A549 (cell line): ENCODE results near the gene RNGTT. TPM values are rescaled to one million over a fixed set of nuclear protein-coding genes. Genes with fewer than 3 reads are reported as not detected.

Experiments used
- ATAC-seq, 2 experiments: fragments of 200-7000 bp in 1 of 2; fragments of >200 bp in 1 of 2; cut with Nextera tagmentation in 1 of 2; cut with Tn5 transposase in 1 of 2; 3 replicates each; pipeline versions ENCODE4 v1.8.0 to v1.9.1; 2018 to 2020; ENCODE audit warnings: mild to moderate bottlenecking in 1 of 2, moderate library complexity in 1 of 2
- CTCF ChIA-PET: fragments of 300-600 bp; sonication (Branson Sonifier 250); formaldehyde crosslinking; extraction: SDS; loops from one replicate; lab custom pipeline; 2021; ENCODE audit warnings: antibody characterized with exemption, inconsistent platforms; lab: Yijun Ruan, JAX
- POLR2A ChIA-PET: fragments of 350-600 bp; formaldehyde crosslinking; extraction: SDS; loops from one replicate; lab custom pipeline; 2021; ENCODE audit warnings: antibody characterized with exemption, inconsistent platforms; lab: Yijun Ruan, JAX
- DNase-seq, 2 experiments: peaks; one replicate each; pipeline versions ENCODE4 v3.0.0 to v3.0.0-alpha.2; 2011 to 2016; ENCODE audit warnings: low read depth in 1 of 2, low spot score in 1 of 2
- FAIRE-seq: peaks from 2 replicates; lab custom pipeline; 2011; peaks lifted over from hg19 to GRCh38; lab: Jason Lieb, UNC
- H3K27ac ChIP-seq, 2 experiments: fragments of >200 bp; sonication (Bioruptor Twin); formaldehyde crosslinking; 3 replicates each; pipeline ENCODE4 v1.5.1; 2016 to 2017
- H3K4me1 ChIP-seq: fragments of >200 bp; sonication (Bioruptor Twin); formaldehyde crosslinking; 3 replicates; pipeline ENCODE4 v1.6.1; 2016
- H3K4me2 ChIP-seq: fragments of >200 bp; sonication (Bioruptor Twin); formaldehyde crosslinking; 3 replicates; pipeline ENCODE4 v1.6.1; 2016
- H3K4me3 ChIP-seq: fragments of >200 bp; sonication (Bioruptor Twin); formaldehyde crosslinking; 3 replicates; pipeline ENCODE4 v1.5.1; 2016
- H3K9me3 ChIP-seq: fragments of >200 bp; sonication (Bioruptor Twin); formaldehyde crosslinking; 3 replicates; pipeline ENCODE4 v1.6.1; 2016
- ATOH8 ChIP-seq: fragments of 250-450 bp; sonication (Bioruptor Pico); IDR thresholded peaks from 2 replicates; pipeline ENCODE4 v1.5.0; 2020; ENCODE audit warnings: low read depth, mild to moderate bottlenecking, moderate library complexity
- BHLHE40 ChIP-seq: IDR thresholded peaks from 2 replicates; pipeline ENCODE4 v1.6.1; 2012; ENCODE audit warnings: low read depth, low read length, inconsistent platforms
- CBX8 ChIP-seq: fragments of 200-600 bp; sonication (generic); IDR thresholded peaks from 2 replicates; pipeline ENCODE4 v1.6.1; 2016
- CHD2 ChIP-seq: fragments of 150-350 bp; IDR thresholded peaks from 2 replicates; pipeline ENCODE4 v1.6.1; 2014; ENCODE audit warnings: low read length; ENCODE audit not compliant: partially characterized antibody
- E2F6 ChIP-seq: IDR thresholded peaks from 2 replicates; pipeline ENCODE4 v1.6.1; 2012; ENCODE audit warnings: low read depth, borderline replicate concordance
- EP300 ChIP-seq, 2 experiments: fragments of >200 bp; sonication (Bioruptor Twin); formaldehyde crosslinking; IDR thresholded peaks; 2 replicates in 1 of 2; 3 replicates in 1 of 2; pipeline ENCODE4 v1.6.1; 2016 to 2017
- FOXS1 ChIP-seq: fragments of 250-450 bp; sonication (Bioruptor Pico); IDR thresholded peaks from 2 replicates; pipeline ENCODE4 v1.5.0; 2020; ENCODE audit warnings: mild to moderate bottlenecking, moderate library complexity
- HOXB13 ChIP-seq: fragments of 250-450 bp; sonication (Bioruptor Pico); IDR thresholded peaks from 2 replicates; pipeline ENCODE4 v1.5.0; 2020; ENCODE audit warnings: low read depth, mild to moderate bottlenecking, moderate library complexity
- HOXB5 ChIP-seq: fragments of 250-450 bp; sonication (Bioruptor Pico); IDR thresholded peaks from 2 replicates; pipeline ENCODE4 v1.5.0; 2020; ENCODE audit warnings: mild to moderate bottlenecking, moderate library complexity
- JUN ChIP-seq, 2 experiments: fragments of >200 bp; sonication (Bioruptor Twin); formaldehyde crosslinking; IDR thresholded peaks; 2 replicates in 1 of 2; 3 replicates in 1 of 2; pipeline ENCODE4 v1.6.1; 2016 to 2017
- JUNB ChIP-seq: fragments of >200 bp; sonication (Bioruptor Twin); formaldehyde crosslinking; IDR thresholded peaks from 2 replicates; pipeline ENCODE4 v1.6.1; 2016
- KDM1A ChIP-seq: fragments of 200-600 bp; sonication (generic); IDR thresholded peaks from 2 replicates; pipeline ENCODE4 v1.6.1; 2016; ENCODE audit warnings: low read depth, mild to moderate bottlenecking
- MAX ChIP-seq: IDR thresholded peaks from 2 replicates; pipeline ENCODE4 v1.6.1; 2012
- NR3C1 ChIP-seq: fragments of >200 bp; sonication (Bioruptor Twin); formaldehyde crosslinking; IDR thresholded peaks from 3 replicates; pipeline ENCODE4 v1.6.1; 2017
- RARB ChIP-seq: fragments of 250-450 bp; sonication (Bioruptor Pico); IDR thresholded peaks from 2 replicates; pipeline ENCODE4 v1.8.0; 2021; ENCODE audit warnings: mild to moderate bottlenecking, moderate library complexity
- RCOR1 ChIP-seq: fragments of 150-350 bp; IDR thresholded peaks from 2 replicates; pipeline ENCODE4 v1.6.1; 2014; ENCODE audit warnings: antibody characterized with exemption, low read length, low read depth
- RNF2 ChIP-seq: fragments of 200-600 bp; sonication (generic); IDR thresholded peaks from 2 replicates; pipeline ENCODE4 v1.6.1; 2016; ENCODE audit warnings: low read depth, mild to moderate bottlenecking, antibody characterized with exemption, moderate library complexity, borderline replicate concordance
- SMC3 ChIP-seq: fragments of >200 bp; sonication (Bioruptor Twin); formaldehyde crosslinking; IDR thresholded peaks from 3 replicates; pipeline ENCODE4 v1.6.1; 2018; ENCODE audit warnings: inconsistent platforms
- TFCP2L1 ChIP-seq: fragments of 250-450 bp; sonication (Bioruptor Pico); IDR thresholded peaks from 2 replicates; pipeline ENCODE4 v1.5.0; 2021; ENCODE audit warnings: mild to moderate bottlenecking
- USF2 ChIP-seq: fragments of 450-650 bp; IDR thresholded peaks from 2 replicates; pipeline ENCODE4 v1.6.1; 2014; ENCODE audit warnings: antibody characterized with exemption
- ZC3H11A ChIP-seq: fragments of 450-650 bp; IDR thresholded peaks from 2 replicates; pipeline ENCODE4 v1.6.1; 2014; ENCODE audit warnings: antibody characterized with exemption, mild to moderate bottlenecking
- WGBS: methylation state at CpG from one replicate; pipeline ENCODE4 v1.1.6; 2017; ENCODE audit errors: missing lambda C conversion rate; 5-methylcytosine and 5-hydroxymethylcytosine counted together
- polyA plus RNA-seq, 4 experiments: library from polyadenylated mRNA; depleted of rRNA in 3 of 4; stranded (reverse); fragments of >200 nt; fragmentation: RNase III in 1 of 4; extraction: RNeasy Plus Mini Kit Qiagen cat#74134 plus additional on column Dnase treatment in 1 of 4; gene quantifications; 2 replicates in 3 of 4; 3 replicates in 1 of 4; pipeline ENCODE4 v1.2.3, GENCODE V29; 2011 to 2017

RNGTT gene
- polyA plus RNA-seq, 2 of the 4 experiments (the other 2 are of a cell fraction), result 11.6 to 15.0 TPM

- Histone ChIP-seq H3K9me3 (no peaks in the 10 kb centered on the region), H3K27ac (no peak overlapping the region), H3K4me1 (no peaks in the 10 kb centered on the region), H3K4me3 (no peak overlapping the region), H3K4me2 (no peak overlapping the region)
- no peak for ATAC-seq
- ChIA-PET POLR2A (no interaction called here), CTCF (interaction anchor here (1.1 kb wide), 1 partner anchor 13 kb away, joined by 3 read pairs; no protein-coding TSS in a partner anchor)
- FAIRE-seq, result no peak
- no peak for DNase-seq
- WGBS, result 68% methylated on average over 12 of the region's 12 CpGs
- TF ChIP-seq HOXB13 (CRISPR knock-in tag) (no peak), FOXS1 (CRISPR knock-in tag) (no peak), JUN (IDR thresholded peaks at IDR 0.05) (no peak)
These were observed 376.3 kb downstream of the RNGTT start for GRCh38 chr6:88587150-88587520.

- Histone ChIP-seq H3K4me3 (no peak overlapping the region), H3K9me3 (no peaks in the 10 kb centered on the region), H3K27ac (no peak overlapping the region), H3K4me2 (no peak overlapping the region), H3K4me1 (no peaks in the 10 kb centered on the region)
- TF ChIP-seq SMC3 (no peak), KDM1A (no peak), RARB (CRISPR knock-in tag) (no peak), HOXB13 (CRISPR knock-in tag) (no peak), CBX8 (no peak)
- DNase-seq (no peak), FAIRE-seq (no peak), ATAC-seq (peak; percentile 26 to 36; a peak in 2 of 6 replicates)
- ChIA-PET CTCF (interaction anchor here (1.1 kb wide), 1 partner anchor 14 kb away, joined by 3 read pairs; no protein-coding TSS in a partner anchor), POLR2A (no interaction called here)
- WGBS, result 59% methylated on average over 19 of the region's 23 CpGs
These were observed 376.9 kb downstream of the RNGTT start for GRCh38 chr6:88586371-88587149.

- Histone ChIP-seq H3K4me1 (no peaks in the 10 kb centered on the region), H3K4me2 (no peak overlapping the region), H3K9me3 (no peaks in the 10 kb centered on the region), H3K27ac (no peak overlapping the region), H3K4me3 (no peak overlapping the region)
- no peak for TF ChIP-seq JUNB
- TF ChIP-seq RCOR1, result no peak
- no peak for TF ChIP-seq MAX
- TF ChIP-seq TFCP2L1 (CRISPR knock-in tag), result no peak
- WGBS, result 25% methylated on average over 9 of the region's 9 CpGs
- ATAC-seq (no peak), DNase-seq (no peak), FAIRE-seq (no peak)
- ChIA-PET POLR2A (no interaction called here), CTCF (no interaction called here)
These were observed 378.1 kb downstream of the RNGTT start for GRCh38 chr6:88585276-88585692.

GRCh38 chr6:88584581-88585275, 378.7 kb downstream of the RNGTT start:
- Histone ChIP-seq H3K4me2 (no peak overlapping the region), H3K9me3 (no peaks in the 10 kb centered on the region), H3K4me3 (no peak overlapping the region)
- no peak for FAIRE-seq
- 29% methylated on average over 9 of the region's 10 CpGs for WGBS
- TF ChIP-seq USF2 (no peak), RCOR1 (no peak), RNF2 (no peak), BHLHE40 (no peak), CHD2 (no peak), HOXB5 (CRISPR knock-in tag) (no peak), EP300 (IDR thresholded peaks at IDR 0.05) (no peak), ATOH8 (CRISPR knock-in tag) (no peak), ZC3H11A (no peak), NR3C1 (no peak), E2F6 (no peak), SMC3 (no peak), TFCP2L1 (CRISPR knock-in tag) (no peak)
- TF ChIP-seq, all 56 proteins: peak for 0
- no peaks in the 10 kb centered on the region for H3K4me1 ChIP-seq
- ATAC-seq, result no peak
- H3K27ac ChIP-seq, result no peak overlapping the region
- ChIA-PET POLR2A (no interaction called here), CTCF (no interaction called here)
- DNase-seq, result no peak
